ENCODE results near the gene EPPIN.

DNA sequence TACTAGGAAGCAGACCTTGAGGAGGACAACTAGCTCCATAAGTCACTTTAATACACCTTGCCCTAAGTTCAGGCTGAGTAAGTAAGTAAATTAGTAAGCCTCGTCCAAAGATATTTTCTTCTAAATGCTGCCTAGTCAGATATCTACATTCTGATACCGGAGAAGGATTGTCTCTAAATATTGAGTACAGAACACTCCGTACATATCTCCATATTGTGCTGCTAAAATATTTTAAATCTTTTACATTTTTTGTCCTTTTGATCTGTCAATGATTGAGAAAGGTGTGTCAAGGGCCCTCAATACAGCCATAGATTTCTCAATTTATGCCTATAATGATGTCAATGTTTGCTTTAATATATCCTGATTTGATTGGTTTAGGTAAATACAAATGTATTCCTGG is 28.7 kb upstream of the EPPIN start:
- TF ChIP-seq, protein P1, sequence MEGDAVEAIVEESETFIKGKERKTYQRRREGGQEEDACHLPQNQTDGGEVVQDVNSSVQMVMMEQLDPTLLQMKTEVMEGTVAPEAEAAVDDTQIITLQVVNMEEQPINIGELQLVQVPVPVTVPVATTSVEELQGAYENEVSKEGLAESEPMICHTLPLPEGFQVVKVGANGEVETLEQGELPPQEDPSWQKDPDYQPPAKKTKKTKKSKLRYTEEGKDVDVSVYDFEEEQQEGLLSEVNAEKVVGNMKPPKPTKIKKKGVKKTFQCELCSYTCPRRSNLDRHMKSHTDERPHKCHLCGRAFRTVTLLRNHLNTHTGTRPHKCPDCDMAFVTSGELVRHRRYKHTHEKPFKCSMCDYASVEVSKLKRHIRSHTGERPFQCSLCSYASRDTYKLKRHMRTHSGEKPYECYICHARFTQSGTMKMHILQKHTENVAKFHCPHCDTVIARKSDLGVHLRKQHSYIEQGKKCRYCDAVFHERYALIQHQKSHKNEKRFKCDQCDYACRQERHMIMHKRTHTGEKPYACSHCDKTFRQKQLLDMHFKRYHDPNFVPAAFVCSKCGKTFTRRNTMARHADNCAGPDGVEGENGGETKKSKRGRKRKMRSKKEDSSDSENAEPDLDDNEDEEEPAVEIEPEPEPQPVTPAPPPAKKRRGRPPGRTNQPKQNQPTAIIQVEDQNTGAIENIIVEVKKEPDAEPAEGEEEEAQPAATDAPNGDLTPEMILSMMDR (IDR thresholded peaks at IDR 0.05) = no peak
- TF ChIP-seq POLR2A (IDR thresholded peaks at IDR 0.05) = no peak
